ENCODE data around the gene FCRL1. TPM values are rescaled to one million over a fixed set of nuclear protein-coding genes. Genes with fewer than 3 reads are reported as not detected.

FCRL1 gene
- total RNA-seq = not detected in 2 replicates

GRCh38 chr1:157819896-157820295 is at the start of gene FCRL1:
FCRL1 (minus strand) TSS chr1:157820120; CDS start chr1:157820037, 83 bp downstream.
- no peak for DNase-seq (ENCODE audit: low read depth, low spot score)

- DNase-seq (ENCODE audit: low read depth, low spot score) = no peak
These were observed 48.7 kb upstream of the FCRL1 start for GRCh38 chr1:157868654-157869053.

GRCh38 chr1:157862114-157863070 is 42.5 kb upstream of the FCRL1 start:
- DNase-seq (ENCODE audit: low read depth, low spot score) = no peak

GRCh38 chr1:157856538-157856937 is 36.6 kb upstream of the FCRL1 start:
- no peak for DNase-seq (ENCODE audit: low read depth, low spot score)

- DNase-seq (ENCODE audit: low read depth, low spot score) = no peak
These were observed 32.6 kb upstream of the FCRL1 start for GRCh38 chr1:157852476-157852875.

- DNase-seq (ENCODE audit: low read depth, low spot score) = no peak
These were observed 29.4 kb upstream of the FCRL1 start for GRCh38 chr1:157849229-157849875.

GRCh38 chr1:157844089-157844830 is 24.3 kb upstream of the FCRL1 start:
- no peak for DNase-seq (ENCODE audit: low read depth, low spot score)

GRCh38 chr1:157842939-157843338 is 23.0 kb upstream of the FCRL1 start:
- DNase-seq (ENCODE audit: low read depth, low spot score) = no peak

GRCh38 chr1:157841708-157842107 is 21.8 kb upstream of the FCRL1 start, which contains the start of gene CD5L:
CD5L (minus strand) TSS chr1:157841808; CDS start chr1:157841701, 107 bp downstream.
- DNase-seq (ENCODE audit: low read depth, low spot score) = no peak

GRCh38 chr1:157838966-157839365 is 19.0 kb upstream of the FCRL1 start:
- DNase-seq (ENCODE audit: low read depth, low spot score) = no peak

GRCh38 chr1:157834430-157834829 is 14.5 kb upstream of the FCRL1 start:
- no peak for DNase-seq (ENCODE audit: low read depth, low spot score)

- no peak for DNase-seq (ENCODE audit: low read depth, low spot score)
These were observed 13.2 kb upstream of the FCRL1 start for GRCh38 chr1:157833145-157833544.

GRCh38 chr1:157831968-157832626 is 12.2 kb upstream of the FCRL1 start:
- DNase-seq (ENCODE audit: low read depth, low spot score) = no peak

GRCh38 chr1:157830887-157831286 is 11.0 kb upstream of the FCRL1 start:
- DNase-seq (ENCODE audit: low read depth, low spot score) = no peak

GRCh38 chr1:157829711-157830110 is 9.8 kb upstream of the FCRL1 start:
- no peak for DNase-seq (ENCODE audit: low read depth, low spot score)

GRCh38 chr1:157829210-157829609 is 9.3 kb upstream of the FCRL1 start:
- DNase-seq (ENCODE audit: low read depth, low spot score) = no peak

GRCh38 chr1:157820299-157820698 is 379 bp upstream of the FCRL1 start:
- no peak for DNase-seq (ENCODE audit: low read depth, low spot score)

GRCh38 chr1:157819215-157819614 is 705 bp downstream of the FCRL1 start:
- DNase-seq (ENCODE audit: low read depth, low spot score) = no peak

GRCh38 chr1:157813269-157813668 is 6.7 kb downstream of the FCRL1 start:
- no peak for DNase-seq (ENCODE audit: low read depth, low spot score)

- DNase-seq (ENCODE audit: low read depth, low spot score) = no peak
These were observed 13.3 kb downstream of the FCRL1 start for GRCh38 chr1:157806431-157807149.

- DNase-seq (ENCODE audit: low read depth, low spot score) = no peak
These were observed 16.1 kb downstream of the FCRL1 start for GRCh38 chr1:157803851-157804250.

All from pulmonary artery endothelial cell (primary cell).